HEK293 (cell line): Measurements from ENCODE around the gene EYS.

Experiments
- CTCF ChIA-PET: fragments of 350-600 bp; formaldehyde crosslinking; extraction: SDS; loops from one replicate; lab custom pipeline; 2021; ENCODE audit warnings: antibody characterized with exemption; lab: Yijun Ruan, JAX
- POLR2A ChIA-PET: fragments of 300-600 bp; formaldehyde crosslinking; extraction: SDS; loops from one replicate; lab custom pipeline; 2020; ENCODE audit warnings: antibody characterized with exemption, inconsistent platforms; lab: Yijun Ruan, JAX
- H3K27ac ChIP-seq: fragments of 200-500 bp; sonication (Bioruptor generic); 2 replicates; pipeline ENCODE4 v1.5.1; 2014; ENCODE audit warnings: low read depth, low read length, control low read depth, inconsistent platforms; ENCODE audit errors: extremely low read depth
- H3K36me3 ChIP-seq, 2 experiments: fragments of 200-500 bp in 1 of 2; sonication (Bioruptor generic) in 1 of 2; 1 replicate in 1 of 2; 2 replicates in 1 of 2; pipeline ENCODE4 v1.5.1; 2014 to 2017; ENCODE audit warnings: inconsistent platforms in 2 of 2, low read length in 2 of 2; ENCODE audit not compliant: control insufficient read depth in 2 of 2, insufficient read depth in 1 of 2
- H3K4me1 ChIP-seq: fragments of 200-500 bp; sonication (Bioruptor generic); 2 replicates; pipeline ENCODE4 v1.5.1; 2014; ENCODE audit warnings: mild to moderate bottlenecking, low read length, inconsistent platforms; ENCODE audit not compliant: control insufficient read depth, insufficient read depth
- H3K4me3 ChIP-seq: 2 replicates; pipeline ENCODE4 v1.5.1; 2011; ENCODE audit warnings: low read depth, mild to moderate bottlenecking, control low read depth, low read length, moderate library complexity
- H3K9me3 ChIP-seq: fragments of 200-500 bp; sonication (Bioruptor generic); 2 replicates; pipeline ENCODE4 v1.5.1; 2014; ENCODE audit warnings: low read depth, low read length, inconsistent platforms; ENCODE audit not compliant: control insufficient read depth, insufficient read depth
- GLI4 ChIP-seq: fragments of 450-650 bp; formaldehyde crosslinking; IDR thresholded peaks from 2 replicates; pipeline ENCODE4 v1.5.1; 2016; ENCODE audit warnings: missing biosample characterization, missing genetic modification characterization
- HOXC10 ChIP-seq: sonication (generic); formaldehyde crosslinking; IDR thresholded peaks from 2 replicates; pipeline ENCODE4 v1.8.1; 2023; ENCODE audit warnings: mild to moderate bottlenecking, missing genetic modification reagents
- IKZF3 ChIP-seq: fragments of 450-650 bp; IDR thresholded peaks from 2 replicates; pipeline ENCODE4 v1.5.0; 2018; ENCODE audit warnings: missing biosample characterization, mild to moderate bottlenecking, missing genetic modification characterization, moderate library complexity
- KLF1 ChIP-seq: fragments of 450-650 bp; formaldehyde crosslinking; IDR thresholded peaks from 2 replicates; pipeline ENCODE4 v1.5.1; 2016; ENCODE audit warnings: missing biosample characterization, missing genetic modification characterization
- MEIS1 ChIP-seq: sonication (generic); formaldehyde crosslinking; IDR thresholded peaks from 2 replicates; pipeline ENCODE4 v1.8.1; 2022; ENCODE audit warnings: missing genetic modification reagents, mild to moderate bottlenecking, borderline replicate concordance
- MZF1 ChIP-seq: fragments of 450-650 bp; formaldehyde crosslinking; IDR thresholded peaks from 2 replicates; pipeline ENCODE4 v1.5.1; 2017; ENCODE audit warnings: missing biosample characterization, missing genetic modification characterization, borderline replicate concordance
- ZBTB1 ChIP-seq: fragments of 450-650 bp; formaldehyde crosslinking; IDR thresholded peaks from 2 replicates; pipeline ENCODE4 v1.5.1; 2016; ENCODE audit warnings: missing biosample characterization, missing genetic modification characterization
- ZNF174 ChIP-seq: fragments of 450-650 bp; formaldehyde crosslinking; IDR thresholded peaks from 2 replicates; pipeline ENCODE4 v1.5.0; 2017; ENCODE audit warnings: missing biosample characterization, mild to moderate bottlenecking, missing genetic modification characterization
- ZNF324 ChIP-seq: fragments of 450-650 bp; formaldehyde crosslinking; IDR thresholded peaks from 2 replicates; pipeline ENCODE4 v1.5.1; 2016; ENCODE audit warnings: missing biosample characterization, missing genetic modification characterization
- ZNF335 ChIP-seq: fragments of 450-650 bp; formaldehyde crosslinking; conservative IDR thresholded peaks from 2 replicates; pipeline ENCODE4 v1.5.1; 2016; ENCODE audit warnings: missing biosample characterization, missing genetic modification characterization
- ZNF354C ChIP-seq: fragments of 450-650 bp; formaldehyde crosslinking; IDR thresholded peaks from 2 replicates; pipeline ENCODE4 v1.5.1; 2016; ENCODE audit warnings: missing biosample characterization, missing genetic modification characterization, low read depth, borderline replicate concordance
- ZNF404 ChIP-seq: fragments of 450-650 bp; formaldehyde crosslinking; IDR thresholded peaks from 2 replicates; pipeline ENCODE4 v1.5.1; 2017; ENCODE audit warnings: missing biosample characterization, missing genetic modification characterization
- ZNF423 ChIP-seq: fragments of 450-650 bp; formaldehyde crosslinking; IDR thresholded peaks from 2 replicates; pipeline ENCODE4 v1.5.1; 2016; ENCODE audit warnings: missing biosample characterization, missing genetic modification characterization
- ZNF521 ChIP-seq: fragments of 450-650 bp; formaldehyde crosslinking; IDR thresholded peaks from 2 replicates; pipeline ENCODE4 v1.5.1; 2017; ENCODE audit warnings: missing biosample characterization, mild to moderate bottlenecking, missing genetic modification characterization
- ZNF549 ChIP-seq: fragments of 450-650 bp; IDR thresholded peaks from 2 replicates; pipeline ENCODE4 v1.5.1; 2018; ENCODE audit warnings: missing biosample characterization, missing genetic modification characterization, mild to moderate bottlenecking, inconsistent platforms, moderate library complexity
- ZNF555 ChIP-seq: fragments of 450-650 bp; formaldehyde crosslinking; conservative IDR thresholded peaks from 2 replicates; pipeline ENCODE4 v1.5.1; 2017; ENCODE audit warnings: missing biosample characterization, mild to moderate bottlenecking, missing genetic modification characterization, inconsistent platforms
- ZNF837 ChIP-seq: fragments of 450-650 bp; formaldehyde crosslinking; IDR thresholded peaks from 2 replicates; pipeline ENCODE4 v1.5.1; 2016; ENCODE audit warnings: missing biosample characterization, missing genetic modification characterization
- ZSCAN16 ChIP-seq: fragments of 450-650 bp; formaldehyde crosslinking; IDR thresholded peaks from 2 replicates; pipeline ENCODE4 v1.5.1; 2016; ENCODE audit warnings: missing biosample characterization, missing genetic modification characterization
- TF ChIP-seq, protein P1 (sequence below): fragments of 450-650 bp; formaldehyde crosslinking; IDR thresholded peaks from 2 replicates; pipeline ENCODE4 v1.5.1; 2016; ENCODE audit warnings: missing biosample characterization, missing genetic modification characterization
- TF ChIP-seq, protein P2 (sequence below): fragments of 450-650 bp; formaldehyde crosslinking; IDR thresholded peaks from 2 replicates; pipeline ENCODE4 v1.5.1; 2017; ENCODE audit warnings: missing biosample characterization, missing genetic modification characterization
- TF ChIP-seq, protein P3 (sequence below): fragments of 450-650 bp; formaldehyde crosslinking; IDR thresholded peaks from 2 replicates; pipeline ENCODE4 v1.5.1; 2017; ENCODE audit warnings: missing biosample characterization, missing genetic modification characterization
- TF ChIP-seq, protein P4 (sequence below): fragments of 450-650 bp; formaldehyde crosslinking; IDR thresholded peaks from 2 replicates; pipeline ENCODE4 v1.5.1; 2016; ENCODE audit warnings: missing biosample characterization, missing genetic modification characterization

The EYS gene

DNA sequence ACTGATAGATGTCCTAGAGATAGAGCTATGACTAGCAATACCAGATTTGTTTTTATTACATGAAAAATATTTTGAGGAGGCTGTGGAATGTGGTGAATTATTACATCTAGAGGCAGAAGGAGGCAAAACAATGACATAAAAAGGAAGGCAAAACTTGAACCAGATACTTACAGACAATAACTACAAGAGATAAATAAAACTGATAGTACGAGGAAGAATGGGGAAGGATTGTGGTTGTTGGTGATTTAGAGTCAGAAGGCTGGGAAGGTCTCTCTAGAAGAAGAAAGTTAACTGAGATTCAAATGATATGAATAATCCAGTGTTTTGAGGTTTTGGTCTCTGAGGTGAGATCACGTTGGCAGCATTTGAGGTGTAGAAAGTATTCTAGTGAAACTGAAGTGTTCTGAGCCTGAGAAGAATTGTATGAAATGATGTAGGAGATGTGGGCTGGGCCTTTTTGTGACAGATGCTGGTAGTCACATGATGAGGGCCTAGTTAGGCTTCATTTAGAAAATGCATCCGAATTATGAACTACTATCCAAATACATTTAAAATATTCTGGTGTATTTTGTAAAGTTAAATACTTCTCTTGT, 589.1 kb downstream of the EYS start (continued):
- TF ChIP-seq, protein P1, sequence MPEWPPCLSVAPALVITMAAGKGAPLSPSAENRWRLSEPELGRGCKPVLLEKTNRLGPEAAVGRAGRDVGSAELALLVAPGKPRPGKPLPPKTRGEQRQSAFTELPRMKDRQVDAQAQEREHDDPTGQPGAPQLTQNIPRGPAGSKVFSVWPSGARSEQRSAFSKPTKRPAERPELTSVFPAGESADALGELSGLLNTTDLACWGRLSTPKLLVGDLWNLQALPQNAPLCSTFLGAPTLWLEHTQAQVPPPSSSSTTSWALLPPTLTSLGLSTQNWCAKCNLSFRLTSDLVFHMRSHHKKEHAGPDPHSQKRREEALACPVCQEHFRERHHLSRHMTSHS (tag by site-specific recombination): no peak
- TF ChIP-seq ZBTB1 (tag by site-specific recombination): no peak
- TF ChIP-seq ZNF404: no peak
- TF ChIP-seq HOXC10 (CRISPR knock-in tag): no peak
- no peak for TF ChIP-seq ZNF549 (tag by site-specific recombination)
- no peak for TF ChIP-seq ZNF174
- no peak for TF ChIP-seq IKZF3 (tag by site-specific recombination)
- TF ChIP-seq ZNF335: no peak
- TF ChIP-seq ZNF555 (tag by site-specific recombination): no peak

DNA sequence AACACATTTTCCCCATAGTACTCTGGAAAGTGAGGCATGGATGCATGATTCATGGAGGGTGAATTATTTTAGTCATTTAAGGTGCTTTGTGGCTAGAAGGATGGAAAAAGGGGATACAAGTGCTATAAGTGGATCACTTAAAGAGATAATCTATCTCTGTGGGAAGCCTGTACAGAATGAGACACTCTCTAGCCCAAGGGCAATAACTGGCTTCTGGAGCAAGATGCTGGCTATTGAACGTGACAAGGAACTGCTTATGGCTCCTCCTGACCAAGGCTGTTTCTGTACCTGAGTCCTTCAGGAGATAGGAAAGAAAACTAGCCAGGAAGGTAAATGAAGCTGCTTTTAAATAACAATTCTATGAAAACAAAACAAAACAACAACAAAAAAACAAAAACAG, 590.7 kb downstream of the EYS start:
- H3K36me3 ChIP-seq: no peaks in the 10 kb centered on the region
- H3K4me1 ChIP-seq: no peaks in the 10 kb centered on the region
- ChIA-PET POLR2A (no interaction called here), CTCF (interaction anchor here (0.7 kb wide), 1 partner anchor 44 kb away, joined by 3 read pairs; no protein-coding TSS in a partner anchor)
- no peak overlapping the region for H3K27ac ChIP-seq
- H3K4me3 ChIP-seq: no peak overlapping the region
- no peaks in the 10 kb centered on the region for H3K9me3 ChIP-seq
- TF ChIP-seq ZSCAN16: no peak
- TF ChIP-seq ZNF354C (tag by site-specific recombination): no peak

DNA sequence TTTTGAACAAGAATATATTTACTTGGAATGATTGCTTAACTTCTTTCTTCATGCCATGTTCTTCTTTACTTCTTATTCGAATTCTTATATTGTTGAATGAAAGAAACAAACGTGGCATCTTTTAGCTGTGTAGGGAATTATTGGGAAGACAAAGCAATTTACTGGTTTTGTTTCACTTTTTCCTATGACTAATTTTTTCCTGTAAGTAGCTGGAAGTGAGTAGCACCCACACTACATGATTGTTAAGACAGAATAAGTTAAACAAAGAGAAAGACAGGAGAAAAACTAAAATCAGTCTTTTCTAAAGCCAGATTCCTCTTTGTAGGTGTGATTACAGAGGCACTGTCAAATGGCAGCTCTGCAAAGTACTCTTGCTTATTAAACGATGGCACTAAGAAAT, 593.4 kb downstream of the EYS start:
- Histone ChIP-seq H3K9me3 (no peaks in the 10 kb centered on the region), H3K36me3 (no peaks in the 10 kb centered on the region), H3K27ac (no peak overlapping the region), H3K4me3 (no peak overlapping the region), H3K4me1 (no peaks in the 10 kb centered on the region)
- ChIA-PET CTCF (interaction anchor here (1.2 kb wide), 1 partner anchor 24 kb away, joined by 4 read pairs; no protein-coding TSS in a partner anchor), POLR2A (no interaction called here)
- TF ChIP-seq, protein P2, sequence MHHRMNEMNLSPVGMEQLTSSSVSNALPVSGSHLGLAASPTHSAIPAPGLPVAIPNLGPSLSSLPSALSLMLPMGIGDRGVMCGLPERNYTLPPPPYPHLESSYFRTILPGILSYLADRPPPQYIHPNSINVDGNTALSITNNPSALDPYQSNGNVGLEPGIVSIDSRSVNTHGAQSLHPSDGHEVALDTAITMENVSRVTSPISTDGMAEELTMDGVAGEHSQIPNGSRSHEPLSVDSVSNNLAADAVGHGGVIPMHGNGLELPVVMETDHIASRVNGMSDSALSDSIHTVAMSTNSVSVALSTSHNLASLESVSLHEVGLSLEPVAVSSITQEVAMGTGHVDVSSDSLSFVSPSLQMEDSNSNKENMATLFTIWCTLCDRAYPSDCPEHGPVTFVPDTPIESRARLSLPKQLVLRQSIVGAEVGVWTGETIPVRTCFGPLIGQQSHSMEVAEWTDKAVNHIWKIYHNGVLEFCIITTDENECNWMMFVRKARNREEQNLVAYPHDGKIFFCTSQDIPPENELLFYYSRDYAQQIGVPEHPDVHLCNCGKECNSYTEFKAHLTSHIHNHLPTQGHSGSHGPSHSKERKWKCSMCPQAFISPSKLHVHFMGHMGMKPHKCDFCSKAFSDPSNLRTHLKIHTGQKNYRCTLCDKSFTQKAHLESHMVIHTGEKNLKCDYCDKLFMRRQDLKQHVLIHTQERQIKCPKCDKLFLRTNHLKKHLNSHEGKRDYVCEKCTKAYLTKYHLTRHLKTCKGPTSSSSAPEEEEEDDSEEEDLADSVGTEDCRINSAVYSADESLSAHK (tag by site-specific recombination): no peak
- TF ChIP-seq, protein P3, sequence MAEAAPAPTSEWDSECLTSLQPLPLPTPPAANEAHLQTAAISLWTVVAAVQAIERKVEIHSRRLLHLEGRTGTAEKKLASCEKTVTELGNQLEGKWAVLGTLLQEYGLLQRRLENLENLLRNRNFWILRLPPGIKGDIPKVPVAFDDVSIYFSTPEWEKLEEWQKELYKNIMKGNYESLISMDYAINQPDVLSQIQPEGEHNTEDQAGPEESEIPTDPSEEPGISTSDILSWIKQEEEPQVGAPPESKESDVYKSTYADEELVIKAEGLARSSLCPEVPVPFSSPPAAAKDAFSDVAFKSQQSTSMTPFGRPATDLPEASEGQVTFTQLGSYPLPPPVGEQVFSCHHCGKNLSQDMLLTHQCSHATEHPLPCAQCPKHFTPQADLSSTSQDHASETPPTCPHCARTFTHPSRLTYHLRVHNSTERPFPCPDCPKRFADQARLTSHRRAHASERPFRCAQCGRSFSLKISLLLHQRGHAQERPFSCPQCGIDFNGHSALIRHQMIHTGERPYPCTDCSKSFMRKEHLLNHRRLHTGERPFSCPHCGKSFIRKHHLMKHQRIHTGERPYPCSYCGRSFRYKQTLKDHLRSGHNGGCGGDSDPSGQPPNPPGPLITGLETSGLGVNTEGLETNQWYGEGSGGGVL (tag by site-specific recombination): no peak
- TF ChIP-seq ZNF324 (tag by site-specific recombination): no peak
- TF ChIP-seq ZNF521: no peak
- TF ChIP-seq MEIS1 (CRISPR knock-in tag): no peak
- TF ChIP-seq GLI4 (tag by site-specific recombination): no peak
- no peak for TF ChIP-seq ZNF837 (tag by site-specific recombination)
- TF ChIP-seq, protein P4, sequence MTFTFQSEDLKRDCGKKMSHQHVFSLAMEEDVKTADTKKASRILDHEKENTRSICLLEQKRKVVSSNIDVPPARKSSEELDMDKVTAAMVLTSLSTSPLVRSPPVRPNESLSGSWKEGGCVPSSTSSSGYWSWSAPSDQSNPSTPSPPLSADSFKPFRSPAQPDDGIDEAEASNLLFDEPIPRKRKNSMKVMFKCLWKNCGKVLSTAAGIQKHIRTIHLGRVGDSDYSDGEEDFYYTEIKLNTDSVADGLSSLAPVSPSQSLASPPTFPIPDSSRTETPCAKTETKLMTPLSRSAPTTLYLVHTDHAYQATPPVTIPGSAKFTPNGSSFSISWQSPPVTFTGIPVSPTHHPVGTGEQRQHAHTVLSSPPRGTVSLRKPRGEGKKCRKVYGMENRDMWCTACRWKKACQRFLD (tag by site-specific recombination): no peak
- no peak for TF ChIP-seq KLF1 (tag by site-specific recombination)
- TF ChIP-seq ZNF423 (tag by site-specific recombination): no peak
- TF ChIP-seq MZF1 (tag by site-specific recombination): no peak
